ENCODE measurements around the gene SPDL1.
"Not testable (repeated sequence)": the region's sequence is repeated elsewhere in the genome, so short reads cannot be mapped to it uniquely, and the experiment has no call there.

The SPDL1 gene

DNA sequence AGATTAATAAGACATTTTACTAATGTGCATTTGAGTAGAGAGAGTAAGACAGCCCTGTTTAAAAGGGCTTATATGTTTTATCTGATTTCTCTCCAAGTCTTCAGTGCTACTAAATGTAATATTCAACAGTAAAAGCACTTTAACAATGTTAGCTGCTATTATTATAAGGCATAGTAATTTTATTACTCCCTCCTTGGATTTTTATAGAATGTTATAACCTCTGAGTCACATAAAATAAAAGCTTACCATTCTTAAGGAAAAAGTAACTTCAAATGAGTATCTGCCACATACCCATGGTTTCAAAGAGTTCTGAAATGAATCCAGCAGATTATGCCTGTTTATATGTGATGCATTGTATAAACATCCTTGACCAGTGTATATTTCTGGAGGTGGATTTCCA lies 19.0 kb downstream of the SPDL1 start:
- DNase-seq (ENCODE audit: low spot score): no peak
- TF ChIP-seq, protein P1, sequence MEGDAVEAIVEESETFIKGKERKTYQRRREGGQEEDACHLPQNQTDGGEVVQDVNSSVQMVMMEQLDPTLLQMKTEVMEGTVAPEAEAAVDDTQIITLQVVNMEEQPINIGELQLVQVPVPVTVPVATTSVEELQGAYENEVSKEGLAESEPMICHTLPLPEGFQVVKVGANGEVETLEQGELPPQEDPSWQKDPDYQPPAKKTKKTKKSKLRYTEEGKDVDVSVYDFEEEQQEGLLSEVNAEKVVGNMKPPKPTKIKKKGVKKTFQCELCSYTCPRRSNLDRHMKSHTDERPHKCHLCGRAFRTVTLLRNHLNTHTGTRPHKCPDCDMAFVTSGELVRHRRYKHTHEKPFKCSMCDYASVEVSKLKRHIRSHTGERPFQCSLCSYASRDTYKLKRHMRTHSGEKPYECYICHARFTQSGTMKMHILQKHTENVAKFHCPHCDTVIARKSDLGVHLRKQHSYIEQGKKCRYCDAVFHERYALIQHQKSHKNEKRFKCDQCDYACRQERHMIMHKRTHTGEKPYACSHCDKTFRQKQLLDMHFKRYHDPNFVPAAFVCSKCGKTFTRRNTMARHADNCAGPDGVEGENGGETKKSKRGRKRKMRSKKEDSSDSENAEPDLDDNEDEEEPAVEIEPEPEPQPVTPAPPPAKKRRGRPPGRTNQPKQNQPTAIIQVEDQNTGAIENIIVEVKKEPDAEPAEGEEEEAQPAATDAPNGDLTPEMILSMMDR (IDR thresholded peaks at IDR 0.05; ENCODE audit: extremely low read depth, missing control alignments): no peak

- DNase-seq (ENCODE audit: low spot score): no peak
Observed at GRCh38 chr5:169606279-169606678, 22.7 kb downstream of the SPDL1 start.

DNA sequence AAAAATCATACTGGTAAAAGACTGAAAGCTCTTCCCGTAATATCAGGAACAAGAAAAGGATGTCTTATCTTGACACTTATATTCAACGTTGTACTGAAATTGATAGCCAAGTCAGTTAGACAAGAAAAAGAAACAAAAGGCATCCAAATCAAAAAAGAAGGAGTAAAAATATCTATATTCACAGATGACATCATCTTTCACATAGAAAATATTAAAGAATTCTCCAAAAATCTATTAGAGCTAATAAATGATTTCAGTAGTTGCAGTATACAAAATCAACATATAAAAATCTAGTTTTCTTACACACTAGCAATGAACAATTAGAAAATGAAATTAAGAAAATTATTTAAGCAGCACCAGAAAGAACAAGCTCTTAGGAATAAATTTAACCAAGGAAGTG lies 24.3 kb downstream of the SPDL1 start:
- no peak for DNase-seq (ENCODE audit: low spot score)
- TF ChIP-seq, protein P1 (IDR thresholded peaks at IDR 0.05; ENCODE audit: extremely low read depth, missing control alignments): no peak

More at GRCh38 chr5:169606279-169606678, 22.7 kb downstream of the SPDL1 start:
- TF ChIP-seq, protein P1 (IDR thresholded peaks at IDR 0.05; ENCODE audit: extremely low read depth, missing control alignments): no peak

- DNase-seq (ENCODE audit: low spot score): no peak
- TF ChIP-seq, protein P1 (IDR thresholded peaks at IDR 0.05; ENCODE audit: extremely low read depth, missing control alignments): no peak
Observed at GRCh38 chr5:169609716-169610115, 26.1 kb downstream of the SPDL1 start.

GRCh38 chr5:169610606-169611005 lies 27.0 kb downstream of the SPDL1 start:
- TF ChIP-seq, protein P1 (IDR thresholded peaks at IDR 0.05; ENCODE audit: extremely low read depth, missing control alignments): no peak
- no peak for DNase-seq (ENCODE audit: low spot score)

- TF ChIP-seq, protein P1 (IDR thresholded peaks at IDR 0.05; ENCODE audit: extremely low read depth, missing control alignments): no peak
- DNase-seq (ENCODE audit: low spot score): no peak
Observed at GRCh38 chr5:169615561-169615960, 32.0 kb downstream of the SPDL1 start.

DNA sequence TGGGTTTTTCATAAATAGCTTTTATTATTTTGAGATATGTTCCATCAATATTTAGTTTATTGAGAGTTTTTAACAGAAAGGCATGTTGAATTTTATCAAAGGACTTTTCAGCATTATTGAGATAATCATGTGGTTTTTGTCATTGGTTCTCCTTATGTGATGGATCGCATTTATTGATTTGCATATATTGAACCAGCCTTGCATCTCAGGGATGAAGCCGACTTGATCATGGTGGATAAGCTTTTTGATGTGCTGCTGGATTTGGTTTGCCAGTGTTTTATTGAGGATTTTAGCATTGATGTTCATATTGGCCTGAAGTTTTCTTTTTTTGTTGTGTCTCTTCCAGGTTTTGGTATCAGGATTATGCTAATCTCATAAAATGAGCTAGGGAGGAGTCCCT lies 40.7 kb downstream of the SPDL1 start:
- DNase-seq (ENCODE audit: low spot score): not testable (repeated sequence)

GRCh38 chr5:169626779-169627178 lies 43.2 kb downstream of the SPDL1 start:
- no peak for DNase-seq (ENCODE audit: low spot score)
- TF ChIP-seq, protein P1 (IDR thresholded peaks at IDR 0.05; ENCODE audit: extremely low read depth, missing control alignments): no peak
